Measurements from ENCODE around the gene MB. TPM values are rescaled to one million over a fixed set of nuclear protein-coding genes. Genes with fewer than 3 reads are reported as not detected.

Gene MB
- total RNA-seq, 1 experiment from 2014 or later: 1.5 TPM

GRCh38 chr22:35628732-35629131 is 11.6 kb upstream of the MB start (continued):
- TF ChIP-seq CBX3 (IDR thresholded peaks at IDR 0.05; ENCODE audit: low read depth) (no peak; the same call in 1 of the 2 replicates), SRF (IDR thresholded peaks at IDR 0.05; ENCODE audit: low read depth) (no peak), ZFX (IDR thresholded peaks at IDR 0.05) (no peak), ELF1 (IDR thresholded peaks at IDR 0.05; ENCODE audit: borderline replicate concordance, low read depth) (no peak), RAD21 (IDR thresholded peaks at IDR 0.05; ENCODE audit: low read depth) (no peak), SP1 (IDR thresholded peaks at IDR 0.05; ENCODE audit: low read depth) (no peak), CEBPB (IDR thresholded peaks at IDR 0.05; ENCODE audit: low read depth) (no peak), EZH2phosphoT487 (IDR thresholded peaks at IDR 0.05; ENCODE audit: borderline replicate concordance) (no peak), FOSL1 (IDR thresholded peaks at IDR 0.05; ENCODE audit: low read depth) (no peak)

GRCh38 chr22:35627267-35628041 is 10.3 kb upstream of the MB start:
- peak; percentile 69 for DNase-seq (ENCODE audit: low read depth, low spot score)
- ChIA-PET POLR2A (interaction anchor here (0.7 to 1.5 kb wide), 12 partner anchors 21 to 497 kb away, joined by 3 to 4 read pairs (median 3); partner anchors contain the start of gene APOL6), RAD21 (ENCODE audit: low non-redundant PET in 1 of 2, low total read pairs in 2 of 2, uncharacterized antibody in 2 of 2, unreplicated experiment in 2 of 2) (interaction anchor here in 1 of 2 experiments (0.6 to 1.8 kb wide), 2 partner anchors 135 to 497 kb away, joined by 3 to 7 read pairs; no protein-coding TSS in a partner anchor), CTCF (interaction anchor here (0.8 to 2.4 kb wide), 7 partner anchors 26 to 551 kb away, joined by 3 to 13 read pairs (median 4); partner anchors contain the start of gene TOM1)
- Histone ChIP-seq H3K4me3 (replicated peaks in 1 of 2; ENCODE audit: low read depth in 1 of 2, low read length in 2 of 2) (peak overlapping the region; percentile 54 to 60), H3K9me3 (ENCODE audit: control insufficient read depth in 1 of 2, insufficient read depth in 1 of 2, low read depth in 1 of 2, low read length in 2 of 2) (peaks cover 0 to 4% of the 10 kb centered on the region in 2 experiments; a peak in 1 of 4 replicates), H3K4me1 (ENCODE audit: control insufficient read depth in 1 of 2, insufficient read depth in 2 of 2, low read length in 2 of 2) (peaks cover 41 to 67% of the 10 kb centered on the region in 2 experiments), H3K27me3 (ENCODE audit: insufficient read depth, low read length) (no peaks in the 10 kb centered on the region), H3K9me2 (ENCODE audit: insufficient read depth) (no peaks in the 10 kb centered on the region), H3K79me2 (ENCODE audit: insufficient read depth, low read length) (no peaks in the 10 kb centered on the region), H2AFZ (ENCODE audit: low read depth, low read length, poor library complexity, severe bottlenecking) (peak overlapping the region; percentile 44), H4K20me1 (ENCODE audit: insufficient read depth) (no peaks in the 10 kb centered on the region), H3K9ac (ENCODE audit: low read length) (peak overlapping the region; percentile 71), H3K36me3 (ENCODE audit: control insufficient read depth in 1 of 2, insufficient read depth in 2 of 2, low read length in 2 of 2) (no peaks in the 10 kb centered on the region), H3K4me2 (ENCODE audit: low read length) (peak overlapping the region; percentile 80), H3K27ac (ENCODE audit: low read depth, low read length) (peak overlapping the region; percentile 89)
- BruUV-seq (replicated peaks): TSS peak; percentile 81
- ATAC-seq: peak; percentile 68
- intact Hi-C loops (cut with micrococcal nuclease): loop anchor here (1.0 to 2.0 kb wide), 3 partner anchors 215 to 497 kb away; no protein-coding TSS in a partner anchor
- TF ChIP-seq EZH2 (IDR thresholded peaks at IDR 0.05): no peak
- no peak for TF ChIP-seq ZNF274 (IDR thresholded peaks at IDR 0.05; ENCODE audit: low read depth, low read length)
- TF ChIP-seq ELF1 (IDR thresholded peaks at IDR 0.05; ENCODE audit: borderline replicate concordance, low read depth): no peak
- no peak for TF ChIP-seq TCF7L2 (IDR thresholded peaks at IDR 0.05; ENCODE audit: borderline replicate concordance, extremely low read depth, insufficient read depth, insufficient read length)
- no peak for TF ChIP-seq EZH2phosphoT487 (IDR thresholded peaks at IDR 0.05; ENCODE audit: borderline replicate concordance)
- no peak for TF ChIP-seq YY1 (IDR thresholded peaks at IDR 0.05; ENCODE audit: extremely low read depth, insufficient replicate concordance, low read depth, low read length)
- no peak for TF ChIP-seq FOSL1 (IDR thresholded peaks at IDR 0.05; ENCODE audit: low read depth)
- TF ChIP-seq RAD21 (IDR thresholded peaks at IDR 0.05; ENCODE audit: low read depth): peak; percentile 97
- TF ChIP-seq REST (IDR thresholded peaks at IDR 0.05; ENCODE audit: low read depth): no peak
- peak; percentile 23; the same call in 1 of the 2 replicates for TF ChIP-seq CBX3 (IDR thresholded peaks at IDR 0.05; ENCODE audit: low read depth)
- no peak for TF ChIP-seq SP1 (IDR thresholded peaks at IDR 0.05; ENCODE audit: low read depth)
- TF ChIP-seq JUND (IDR thresholded peaks at IDR 0.05): no peak
- TF ChIP-seq POLR2AphosphoS5 (IDR thresholded peaks at IDR 0.05; ENCODE audit: low read depth, low read length): peak; percentile 64; the same call in 1 of the 2 replicates
- TF ChIP-seq CEBPB (IDR thresholded peaks at IDR 0.05; ENCODE audit: low read depth): no peak
- TF ChIP-seq SRF (IDR thresholded peaks at IDR 0.05; ENCODE audit: low read depth): no peak
- TF ChIP-seq EGR1 (IDR thresholded peaks at IDR 0.05; ENCODE audit: low read depth): no peak
- no peak for TF ChIP-seq SIN3A (IDR thresholded peaks at IDR 0.05; ENCODE audit: low read depth)
- TF ChIP-seq POLR2A (IDR thresholded peaks at IDR 0.05; ENCODE audit: borderline replicate concordance, extremely low read depth, insufficient read depth, insufficient read length): peak; percentile 39
